ENCODE measurements around the gene PPP1R3G.

The PPP1R3G gene

GRCh38 chr6:5086294-5086890 is 1.3 kb downstream of the PPP1R3G start:
- no peak for DNase-seq (ENCODE audit: extremely low read depth, low read depth)
- TF ChIP-seq CTCF (IDR thresholded peaks at IDR 0.05; ENCODE audit: low read depth, low read length): no peak

GRCh38 chr6:5087389-5087788 is 2.2 kb downstream of the PPP1R3G start:
- TF ChIP-seq CTCF (IDR thresholded peaks at IDR 0.05; ENCODE audit: low read depth, low read length): no peak
- DNase-seq (ENCODE audit: extremely low read depth, low read depth): no peak

- DNase-seq (ENCODE audit: extremely low read depth, low read depth): no peak
- no peak for TF ChIP-seq CTCF (IDR thresholded peaks at IDR 0.05; ENCODE audit: low read depth, low read length)
These were observed 3.6 kb downstream of the PPP1R3G start for GRCh38 chr6:5088780-5089179.

- no peak for TF ChIP-seq CTCF (IDR thresholded peaks at IDR 0.05; ENCODE audit: low read depth, low read length)
- DNase-seq (ENCODE audit: extremely low read depth, low read depth): no peak
These were observed 4.6 kb downstream of the PPP1R3G start for GRCh38 chr6:5089481-5090438.

GRCh38 chr6:5090603-5091002 is 5.5 kb downstream of the PPP1R3G start:
- TF ChIP-seq CTCF (IDR thresholded peaks at IDR 0.05; ENCODE audit: low read depth, low read length): no peak
- no peak for DNase-seq (ENCODE audit: extremely low read depth, low read depth)

GRCh38 chr6:5091210-5092069 is 6.3 kb downstream of the PPP1R3G start:
- no peak for TF ChIP-seq CTCF (IDR thresholded peaks at IDR 0.05; ENCODE audit: low read depth, low read length)
- DNase-seq (ENCODE audit: extremely low read depth, low read depth): no peak

All from AG09319 (cell line).